ENCODE data around the gene ALOXE3.

Gene ALOXE3

GRCh38 chr17:8131844-8132441 is 13.6 kb upstream of the ALOXE3 start:
- no peak for TF ChIP-seq CTCF (IDR thresholded peaks at IDR 0.05; ENCODE audit: low read depth, low read length, missing control alignments)
- DNase-seq (ENCODE audit: extremely low read depth, low read depth): no peak
- no peak overlapping the region for H3K4me3 ChIP-seq (replicated peaks; ENCODE audit: low read depth, low read length)

GRCh38 chr17:8128125-8128784 is 9.9 kb upstream of the ALOXE3 start:
- no peak overlapping the region for H3K4me3 ChIP-seq (replicated peaks; ENCODE audit: low read depth, low read length)
- no peak for DNase-seq (ENCODE audit: extremely low read depth, low read depth)
- no peak for TF ChIP-seq CTCF (IDR thresholded peaks at IDR 0.05; ENCODE audit: low read depth, low read length, missing control alignments)

GRCh38 chr17:8126491-8127066 is 8.3 kb upstream of the ALOXE3 start:
- no peak for DNase-seq (ENCODE audit: extremely low read depth, low read depth)
- H3K4me3 ChIP-seq (replicated peaks; ENCODE audit: low read depth, low read length): peak overlapping the region; percentile 60
- TF ChIP-seq CTCF (IDR thresholded peaks at IDR 0.05; ENCODE audit: low read depth, low read length, missing control alignments): no peak

GRCh38 chr17:8125947-8126490 is 7.7 kb upstream of the ALOXE3 start:
- DNase-seq (ENCODE audit: extremely low read depth, low read depth): no peak
- TF ChIP-seq CTCF (IDR thresholded peaks at IDR 0.05; ENCODE audit: low read depth, low read length, missing control alignments): no peak

GRCh38 chr17:8125154-8125946 is 7.0 kb upstream of the ALOXE3 start:
- no peak for TF ChIP-seq CTCF (IDR thresholded peaks at IDR 0.05; ENCODE audit: low read depth, low read length, missing control alignments)
- peak overlapping the region; percentile 60 for H3K4me3 ChIP-seq (replicated peaks; ENCODE audit: low read depth, low read length)
- no peak for DNase-seq (ENCODE audit: extremely low read depth, low read depth)

More at GRCh38 chr17:8125947-8126490, 7.7 kb upstream of the ALOXE3 start:
- peak overlapping the region; percentile 60 for H3K4me3 ChIP-seq (replicated peaks; ENCODE audit: low read depth, low read length)

- DNase-seq (ENCODE audit: extremely low read depth, low read depth): no peak
- peak overlapping the region; percentile 60 for H3K4me3 ChIP-seq (replicated peaks; ENCODE audit: low read depth, low read length)
- TF ChIP-seq CTCF (IDR thresholded peaks at IDR 0.05; ENCODE audit: low read depth, low read length, missing control alignments): no peak
These were observed 6.2 kb upstream of the ALOXE3 start for GRCh38 chr17:8124350-8125153.

All from HFF-Myc (cell line).